GM18505 (cell line): ENCODE measurements around the gene CYP4A11.
"Not testable (repeated sequence)": the region's sequence is repeated elsewhere in the genome, so short reads cannot be mapped to it uniquely, and the experiment has no call there.

Source experiments
- ATAC-seq: cut with Tn5 transposase; IDR thresholded peaks from one replicate; pipeline ENCODE4 v1.9.1; 2021; ENCODE audit not compliant: unreplicated experiment
- POLR2A ChIP-seq: IDR thresholded peaks from 4 replicates; pipeline ENCODE4 v1.6.1; 2011; ENCODE audit warnings: borderline replicate concordance; ENCODE audit not compliant: insufficient read depth, insufficient read length; ENCODE audit errors: extremely low read depth

CYP4A11 gene

GRCh38 chr1:46941135-46941694 is at the start of gene CYP4A11:
Gene CYP4A11, minus strand, starts transcription at chr1:46941476. Its CDS starts 43 bp downstream, at chr1:46941433.
- no peak for TF ChIP-seq POLR2A
- ATAC-seq = no peak

GRCh38 chr1:46990541-46990940 is 49.3 kb upstream of the CYP4A11 start:
- ATAC-seq = not testable (repeated sequence)

- no peak for ATAC-seq
- TF ChIP-seq POLR2A = no peak
These were observed 42.7 kb upstream of the CYP4A11 start for GRCh38 chr1:46983830-46984586.

DNA sequence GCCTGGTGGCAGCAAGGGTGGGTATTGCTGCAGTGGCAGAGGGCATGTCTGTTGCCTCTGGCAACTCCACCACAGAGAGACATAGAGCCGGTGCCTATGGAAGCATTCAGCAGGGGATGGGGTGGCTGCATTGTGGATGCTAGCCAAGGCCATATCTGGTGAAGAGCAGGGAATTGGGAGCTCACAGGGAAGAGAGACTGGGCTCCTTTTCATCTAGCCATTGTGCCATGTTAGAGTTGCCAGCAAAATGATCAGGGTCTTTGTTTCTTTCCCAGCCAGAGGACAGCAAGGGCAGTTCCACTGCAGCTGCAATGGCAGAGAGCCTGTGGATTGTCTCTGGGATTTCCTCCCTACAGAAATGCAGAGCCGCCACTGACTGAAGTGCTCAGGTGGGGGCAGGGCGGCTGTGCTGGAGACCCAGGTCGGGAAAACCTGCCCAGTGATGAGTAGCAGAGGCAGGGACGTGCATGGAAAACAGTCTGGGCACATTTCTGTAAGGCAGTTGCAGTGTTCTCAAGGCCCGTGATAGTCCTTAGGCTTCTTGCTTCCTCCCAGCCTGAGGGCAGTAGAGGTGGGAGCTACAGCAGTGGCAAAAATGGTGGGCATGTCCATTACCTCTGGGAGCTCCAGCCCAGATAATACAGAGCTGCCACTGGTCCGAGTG is 42.0 kb upstream of the CYP4A11 start:
- TF ChIP-seq POLR2A = no peak

GRCh38 chr1:46969014-46969619 is 27.8 kb upstream of the CYP4A11 start:
- ATAC-seq = no peak

More for the DNA sequence above, 42.0 kb upstream of the CYP4A11 start:
- no peak for ATAC-seq

GRCh38 chr1:46962272-46962671 is 21.0 kb upstream of the CYP4A11 start:
- not testable (repeated sequence) for ATAC-seq

More at GRCh38 chr1:46969014-46969619, 27.8 kb upstream of the CYP4A11 start:
- TF ChIP-seq POLR2A = no peak

- no peak for ATAC-seq
- TF ChIP-seq POLR2A = no peak
These were observed 19.9 kb upstream of the CYP4A11 start for GRCh38 chr1:46961066-46961758.

- no peak for ATAC-seq
These were observed 19.0 kb upstream of the CYP4A11 start for GRCh38 chr1:46960250-46960649.

GRCh38 chr1:46955116-46955515 is 13.8 kb upstream of the CYP4A11 start:
- not testable (repeated sequence) for ATAC-seq

More at GRCh38 chr1:46960250-46960649, 19.0 kb upstream of the CYP4A11 start:
- TF ChIP-seq POLR2A = no peak

- ATAC-seq = not testable (repeated sequence)
These were observed 12.6 kb upstream of the CYP4A11 start for GRCh38 chr1:46953847-46954246.

DNA sequence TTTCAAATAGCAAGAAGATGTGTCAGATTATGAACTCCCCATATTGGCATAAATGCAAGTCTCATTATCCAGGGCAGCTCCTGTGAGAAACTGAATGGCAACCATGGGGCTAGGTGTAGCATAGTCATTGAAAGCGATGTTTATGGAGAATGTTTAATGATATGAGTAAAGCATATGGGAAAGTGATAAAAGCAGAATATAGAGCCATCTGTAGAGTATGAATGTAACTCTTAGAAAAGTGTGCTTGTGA is 8.1 kb upstream of the CYP4A11 start:
- ATAC-seq = not testable (repeated sequence)

DNA sequence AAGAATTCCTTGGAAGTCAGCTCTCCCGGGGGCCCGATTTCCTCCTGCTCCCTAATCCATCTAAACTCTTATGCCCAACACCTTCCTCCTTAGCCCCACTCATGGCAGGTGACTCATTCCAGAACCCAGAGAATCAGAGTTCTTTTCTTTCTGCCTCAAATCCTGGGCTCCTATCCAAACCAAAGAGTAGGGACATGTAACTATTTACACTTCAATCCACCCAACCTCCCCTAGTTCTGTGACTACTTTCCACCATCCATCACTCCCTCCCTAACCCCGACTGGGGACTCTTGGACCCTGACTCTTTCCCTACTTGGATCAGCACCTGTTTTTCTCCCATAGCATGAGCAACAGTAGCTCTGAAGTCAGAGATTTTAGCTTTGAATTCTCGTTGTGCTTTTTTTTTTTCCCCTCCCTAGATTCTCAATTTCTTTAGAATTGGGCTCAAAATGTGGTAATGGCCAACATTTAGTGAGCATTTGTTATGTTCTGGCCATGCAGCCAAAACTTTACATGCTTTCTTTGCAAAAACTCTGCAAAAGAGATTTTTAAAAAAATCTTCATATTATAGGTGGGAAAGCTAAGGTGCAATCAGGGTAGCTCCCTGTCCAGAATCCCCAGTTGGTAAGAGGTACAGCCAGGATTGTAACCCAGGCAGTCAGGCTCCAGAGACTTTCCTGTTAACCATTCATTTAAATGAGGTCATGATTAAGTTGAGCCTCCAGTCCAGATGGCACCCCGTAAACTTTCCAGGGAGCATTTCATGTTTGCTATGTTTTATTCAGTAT is 7.5 kb upstream of the CYP4A11 start:
- TF ChIP-seq POLR2A = no peak
- ATAC-seq = no peak

- not testable (repeated sequence) for ATAC-seq
These were observed 6.4 kb upstream of the CYP4A11 start for GRCh38 chr1:46947706-46948105.
